Gastrocnemius medialis (tissue), 4 donors: ENCODE data around the gene ATE1.

Experiments
- CTCF ChIP-seq, 5 experiments: fragments of 450-650 bp in 3 of 5; fragments of 200-600 bp in 2 of 5; sonication (generic) in 2 of 5; IDR thresholded peaks in 4 of 5; conservative IDR thresholded peaks in 1 of 5; 1 replicate in 4 of 5; 2 replicates in 1 of 5; pipeline ENCODE4 v1.5.1; 2016 to 2019; ENCODE audit warnings: antibody characterized with exemption in 5 of 5, mild to moderate bottlenecking in 3 of 5, moderate library complexity in 3 of 5
- POLR2A ChIP-seq, 2 donors: fragments of 450-650 bp; IDR thresholded peaks; one replicate each; pipeline ENCODE4 v1.6.1; 2017; ENCODE audit warnings: antibody characterized with exemption in 2 of 2, mild to moderate bottlenecking in 2 of 2, moderate library complexity in 2 of 2

- TF ChIP-seq CTCF (IDR thresholded peaks at IDR 0.05 in 4 of 5, conservative IDR thresholded peaks at IDR 0.05 in 1 of 5) = no peak
- no peak for TF ChIP-seq POLR2A (IDR thresholded peaks at IDR 0.05)
Measured at GRCh38 chr10:121949049-121949448, 21.2 kb upstream of the ATE1 start.
